Kidney (tissue), 14 donors: ENCODE data around the gene LMO1. TPM values are rescaled to one million over a fixed set of nuclear protein-coding genes. Genes with fewer than 3 reads are reported as not detected.

Source experiments
- DNase-seq, 5 donors: peaks; one replicate each; pipeline ENCODE4 v3.0.0-alpha.2; 2013 to 2020
- FAIRE-seq: peaks from 2 replicates; lab custom pipeline; 2012; peaks lifted over from hg19 to GRCh38; lab: Jason Lieb, UNC
- H3K27ac ChIP-seq, 2 donors: one replicate each; pipeline ENCODE4 v1.7.0; 2013; ENCODE audit warnings: low read depth in 2 of 2, low read length in 2 of 2, inconsistent platforms in 1 of 2
- H3K27me3 ChIP-seq: one replicate; pipeline ENCODE4 v1.7.1; 2013; ENCODE audit warnings: low read length, inconsistent platforms; ENCODE audit not compliant: control insufficient read depth, insufficient read depth
- H3K36me3 ChIP-seq, 3 donors: one replicate each; pipeline versions ENCODE4 v1.7.0 to v1.7.1; 2013; ENCODE audit warnings: low read length in 3 of 3, control low read depth in 1 of 3, inconsistent platforms in 1 of 3; ENCODE audit not compliant: insufficient read depth in 3 of 3, control insufficient read depth in 2 of 3
- H3K4me1 ChIP-seq, 3 donors: one replicate each; pipeline versions ENCODE4 v1.7.0 to v1.7.1; 2013; ENCODE audit warnings: low read length in 3 of 3, inconsistent platforms in 1 of 3, low read depth in 1 of 3; ENCODE audit not compliant: control insufficient read depth in 2 of 3, insufficient read depth in 2 of 3
- H3K4me3 ChIP-seq, 3 donors: one replicate each; pipeline versions ENCODE4 v1.7.0 to v1.8.1; 2013; ENCODE audit warnings: low read length in 3 of 3, control low read depth in 1 of 3, inconsistent platforms in 1 of 3
- H3K9ac ChIP-seq, 3 donors: one replicate each; pipeline versions ENCODE4 v1.7.0 to v1.7.1; 2013; ENCODE audit warnings: low read length in 3 of 3, control low read depth in 1 of 3, inconsistent platforms in 1 of 3
- H3K9me3 ChIP-seq, 3 donors: one replicate each; pipeline versions ENCODE4 v1.7.0 to v1.7.1; 2013; ENCODE audit warnings: low read length in 3 of 3, control low read depth in 1 of 3, inconsistent platforms in 1 of 3; ENCODE audit not compliant: control insufficient read depth in 2 of 3, insufficient read depth in 1 of 3
- CTCF ChIP-seq: IDR thresholded peaks from 3 replicates; pipeline ENCODE4 v1.5.1; 2012; ENCODE audit warnings: mild to moderate bottlenecking, moderate library complexity, borderline replicate concordance; ENCODE audit not compliant: insufficient read depth; ENCODE audit errors: extremely low read depth
- intact Hi-C: fragments of 100-400 bp; cut with DNase I; formaldehyde crosslinking; loops from one replicate; pipeline ENCODE4 v1.11.1; 2022
- polyA plus RNA-seq: library from polyadenylated mRNA; stranded (reverse); fragments of 350-450 nt; fragmentation: Illumina TruSeq; extraction: RNeasy Lipid Tissue Mini Kit (QIAGEN cat#74804); gene quantifications from one replicate; pipeline ENCODE4 v1.2.3, GENCODE V29; 2014; ENCODE audit warnings: low read depth, low replicate concordance; ENCODE audit not compliant: insufficient read depth
- total RNA-seq: library from RNA; stranded (reverse); fragmentation: NEBNext Ultra II Directional; extraction: Animal tissue kit (Norgen Biotek cat#: 25700); gene quantifications from one replicate; pipeline ENCODE4 v1.2.1, GENCODE V29; 2021
- donor health status: control.
- donor health status: control.
- donor health status: control.
- donor health status: control.
- donor health status: control.
- donor health status: DM: yes; HTN: yes; CAD: no.
- donor health status: Normal renal cell carcinoma (clear cell type).

Gene LMO1
- total and polyA plus RNA-seq, 2 donors from 2014 or later = 0.95 TPM; not detected in 1

- H3K4me3 ChIP-seq = no peak overlapping the region
- no peaks in the 10 kb centered on the region for H3K36me3 ChIP-seq
- H3K27ac ChIP-seq = no peak overlapping the region
- H3K9me3 ChIP-seq = no peaks in the 10 kb centered on the region
- TF ChIP-seq CTCF = no peak
- no peaks in the 10 kb centered on the region for H3K4me1 ChIP-seq
- no peak overlapping the region for H3K9ac ChIP-seq
- no peaks in the 10 kb centered on the region for H3K27me3 ChIP-seq
- FAIRE-seq (no peak), DNase-seq (peak in 1 of 5 donors; percentile 49)
- intact Hi-C loops = no loop called here
Measured at GRCh38 chr11:8310743-8311298, 47.1 kb upstream of the LMO1 start.

GRCh38 chr11:8309862-8310261 is 46.2 kb upstream of the LMO1 start:
- H3K36me3 ChIP-seq = no peaks in the 10 kb centered on the region
- peak; percentile 36 for TF ChIP-seq CTCF
- H3K4me1 ChIP-seq = no peaks in the 10 kb centered on the region
- no peaks in the 10 kb centered on the region for H3K27me3 ChIP-seq
- no peaks in the 10 kb centered on the region for H3K9me3 ChIP-seq
- intact Hi-C loops = no loop called here
- no peak overlapping the region for H3K9ac ChIP-seq
- peak in 1 of 5 donors; percentile 30 for DNase-seq
- H3K27ac ChIP-seq = no peak overlapping the region
- no peak for FAIRE-seq
- H3K4me3 ChIP-seq = no peak overlapping the region

GRCh38 chr11:8309311-8309710 is 45.6 kb upstream of the LMO1 start:
- intact Hi-C loops = no loop called here
- Histone ChIP-seq H3K27ac (no peak overlapping the region), H3K36me3 (no peaks in the 10 kb centered on the region), H3K4me3 (no peak overlapping the region), H3K27me3 (no peaks in the 10 kb centered on the region), H3K9me3 (no peaks in the 10 kb centered on the region), H3K4me1 (no peaks in the 10 kb centered on the region), H3K9ac (no peak overlapping the region)
- DNase-seq (peak in 1 of 5 donors; percentile 12), FAIRE-seq (no peak)
- no peak for TF ChIP-seq CTCF

- Histone ChIP-seq H3K9ac (no peak overlapping the region), H3K4me3 (no peak overlapping the region), H3K27ac (no peak overlapping the region), H3K9me3 (no peaks in the 10 kb centered on the region), H3K27me3 (no peaks in the 10 kb centered on the region), H3K4me1 (no peaks in the 10 kb centered on the region), H3K36me3 (no peaks in the 10 kb centered on the region)
- intact Hi-C loops = no loop called here
- DNase-seq = peak in 1 of 5 donors; percentile 31
- no peak for TF ChIP-seq CTCF
- FAIRE-seq = no peak
Measured at GRCh38 chr11:8307601-8308000, 43.9 kb upstream of the LMO1 start.
